ENCODE data around the gene SH2D4B. TPM values are rescaled to one million over a fixed set of nuclear protein-coding genes. Genes with fewer than 3 reads are reported as not detected.

The SH2D4B gene
- polyA plus RNA-seq, 1 donor from 2014 or later: 1.4 TPM

- H3K36me3 ChIP-seq (ENCODE audit: insufficient read depth, low read length): no peaks in the 10 kb centered on the region
These were observed 75.9 kb downstream of the SH2D4B start for GRCh38 chr10:80613466-80614170.

GRCh38 chr10:80614576-80615416 lies 77.1 kb downstream of the SH2D4B start:
- Histone ChIP-seq H3F3A (ENCODE audit: insufficient read depth, low read length, poor library complexity, severe bottlenecking) (no peaks in the 10 kb centered on the region), H3K4me3 (ENCODE audit: low read length) (no peak overlapping the region), H3K9me3 (ENCODE audit: low read length) (no peaks in the 10 kb centered on the region), H3K9me2 (ENCODE audit: insufficient read depth, low read length) (no peaks in the 10 kb centered on the region), H4K20me1 (ENCODE audit: insufficient read depth) (no peaks in the 10 kb centered on the region), H3K27ac (ENCODE audit: low read length) (no peak overlapping the region), H3K4me2 (ENCODE audit: low read length) (no peak overlapping the region), H3K27me3 (ENCODE audit: insufficient read depth, low read depth, low read length) (no peaks in the 10 kb centered on the region), H3K9ac (ENCODE audit: low read length) (no peak overlapping the region), H2AFZ (ENCODE audit: low read depth, low read length) (no peak overlapping the region), H3K36me3 (ENCODE audit: insufficient read depth, low read length) (no peaks in the 10 kb centered on the region), H3K79me2 (replicated peaks; ENCODE audit: insufficient read depth, low read length) (no peaks in the 10 kb centered on the region)
- no peak for TF ChIP-seq POLR2AphosphoS5 (IDR thresholded peaks at IDR 0.05)
- no peak for TF ChIP-seq CTCF (IDR thresholded peaks at IDR 0.05; ENCODE audit: poor library complexity, severe bottlenecking)
- TF ChIP-seq MXI1 (conservative IDR thresholded peaks at IDR 0.05; ENCODE audit: poor library complexity, severe bottlenecking): no peak
- no peak for TF ChIP-seq EZH2 (IDR thresholded peaks at IDR 0.05; ENCODE audit: borderline replicate concordance, insufficient read depth, low read length, poor library complexity, severe bottlenecking)
- no peak for TF ChIP-seq REST (IDR thresholded peaks at IDR 0.05; ENCODE audit: borderline replicate concordance)
- no peak for TF ChIP-seq TAF1 (IDR thresholded peaks at IDR 0.05; ENCODE audit: low read depth)

More at GRCh38 chr10:80613466-80614170, 75.9 kb downstream of the SH2D4B start:
- no peaks in the 10 kb centered on the region for H3K9me3 ChIP-seq (ENCODE audit: low read length)
- no peaks in the 10 kb centered on the region for H4K20me1 ChIP-seq (ENCODE audit: insufficient read depth)
- H3K27ac ChIP-seq (ENCODE audit: low read length): no peak overlapping the region
- TF ChIP-seq SMC3 (conservative IDR thresholded peaks at IDR 0.05; ENCODE audit: poor library complexity): no peak
- no peak for TF ChIP-seq MXI1 (conservative IDR thresholded peaks at IDR 0.05; ENCODE audit: poor library complexity, severe bottlenecking)
- no peak overlapping the region for H3K9ac ChIP-seq (ENCODE audit: low read length)
- H3K27me3 ChIP-seq (ENCODE audit: insufficient read depth, low read depth, low read length): no peaks in the 10 kb centered on the region
- no peaks in the 10 kb centered on the region for H3K79me2 ChIP-seq (replicated peaks; ENCODE audit: insufficient read depth, low read length)
- H2AFZ ChIP-seq (ENCODE audit: low read depth, low read length): no peak overlapping the region
- H3K4me2 ChIP-seq (ENCODE audit: low read length): no peak overlapping the region
- H3K4me3 ChIP-seq (ENCODE audit: low read length): no peak overlapping the region
- H3K9me2 ChIP-seq (ENCODE audit: insufficient read depth, low read length): no peaks in the 10 kb centered on the region
- no peaks in the 10 kb centered on the region for H3F3A ChIP-seq (ENCODE audit: insufficient read depth, low read length, poor library complexity, severe bottlenecking)
